Measurements from ENCODE around the gene ERH.

Gene ERH

GRCh38 chr14:69342928-69343525 is 55.1 kb downstream of the ERH start:
- TF ChIP-seq, protein P1, sequence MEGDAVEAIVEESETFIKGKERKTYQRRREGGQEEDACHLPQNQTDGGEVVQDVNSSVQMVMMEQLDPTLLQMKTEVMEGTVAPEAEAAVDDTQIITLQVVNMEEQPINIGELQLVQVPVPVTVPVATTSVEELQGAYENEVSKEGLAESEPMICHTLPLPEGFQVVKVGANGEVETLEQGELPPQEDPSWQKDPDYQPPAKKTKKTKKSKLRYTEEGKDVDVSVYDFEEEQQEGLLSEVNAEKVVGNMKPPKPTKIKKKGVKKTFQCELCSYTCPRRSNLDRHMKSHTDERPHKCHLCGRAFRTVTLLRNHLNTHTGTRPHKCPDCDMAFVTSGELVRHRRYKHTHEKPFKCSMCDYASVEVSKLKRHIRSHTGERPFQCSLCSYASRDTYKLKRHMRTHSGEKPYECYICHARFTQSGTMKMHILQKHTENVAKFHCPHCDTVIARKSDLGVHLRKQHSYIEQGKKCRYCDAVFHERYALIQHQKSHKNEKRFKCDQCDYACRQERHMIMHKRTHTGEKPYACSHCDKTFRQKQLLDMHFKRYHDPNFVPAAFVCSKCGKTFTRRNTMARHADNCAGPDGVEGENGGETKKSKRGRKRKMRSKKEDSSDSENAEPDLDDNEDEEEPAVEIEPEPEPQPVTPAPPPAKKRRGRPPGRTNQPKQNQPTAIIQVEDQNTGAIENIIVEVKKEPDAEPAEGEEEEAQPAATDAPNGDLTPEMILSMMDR (IDR thresholded peaks at IDR 0.05; ENCODE audit: extremely low read depth, missing control alignments), result no peak
- no peak for DNase-seq (ENCODE audit: low spot score)

DNA sequence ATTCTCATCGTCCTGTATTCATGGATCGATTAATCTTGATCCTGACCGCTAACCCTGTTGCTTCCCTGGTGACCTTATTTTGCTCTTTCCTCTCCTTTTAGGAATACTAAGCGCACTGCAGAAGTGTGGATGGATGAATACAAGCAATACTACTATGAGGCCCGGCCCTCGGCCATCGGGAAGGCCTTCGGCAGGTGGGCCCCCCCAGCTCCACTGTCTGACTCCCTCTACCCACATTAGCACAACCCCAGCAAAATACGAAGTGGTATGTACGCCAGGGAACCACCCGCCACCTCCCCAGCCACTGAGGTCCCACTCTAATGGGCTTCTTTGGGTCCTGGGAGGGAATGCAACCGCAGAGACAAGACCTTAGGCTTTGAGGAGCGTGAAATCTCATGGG is 58.7 kb downstream of the ERH start:
- no peak for DNase-seq (ENCODE audit: low spot score)
- TF ChIP-seq, protein P1 (IDR thresholded peaks at IDR 0.05; ENCODE audit: extremely low read depth, missing control alignments), result no peak

DNA sequence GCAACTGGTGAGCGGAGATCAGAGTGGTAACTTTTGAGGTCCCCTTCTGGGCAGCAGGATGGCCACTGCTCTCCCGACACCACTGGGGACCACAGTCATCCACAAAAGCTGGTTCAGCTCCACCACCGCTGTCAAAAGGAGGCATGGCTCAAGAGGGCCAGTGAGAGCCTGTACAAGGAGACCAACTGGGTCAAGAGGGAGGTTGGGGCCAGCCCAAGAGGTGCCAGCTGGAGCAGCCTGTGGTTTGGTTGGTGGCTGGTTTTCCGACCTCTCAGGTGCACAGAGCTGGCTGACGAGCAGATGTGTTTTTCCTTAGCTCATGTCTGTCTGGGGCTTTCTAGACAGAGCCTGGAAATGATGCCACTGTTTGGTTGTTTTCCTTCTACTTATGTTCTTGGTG is 60.1 kb downstream of the ERH start:
- TF ChIP-seq, protein P1 (IDR thresholded peaks at IDR 0.05; ENCODE audit: extremely low read depth, missing control alignments), result no peak
- DNase-seq (ENCODE audit: low spot score), result no peak

- no peak for DNase-seq (ENCODE audit: low spot score)
- TF ChIP-seq, protein P1 (IDR thresholded peaks at IDR 0.05; ENCODE audit: extremely low read depth, missing control alignments), result no peak
These were observed 62.7 kb downstream of the ERH start for GRCh38 chr14:69335371-69335771.

DNA sequence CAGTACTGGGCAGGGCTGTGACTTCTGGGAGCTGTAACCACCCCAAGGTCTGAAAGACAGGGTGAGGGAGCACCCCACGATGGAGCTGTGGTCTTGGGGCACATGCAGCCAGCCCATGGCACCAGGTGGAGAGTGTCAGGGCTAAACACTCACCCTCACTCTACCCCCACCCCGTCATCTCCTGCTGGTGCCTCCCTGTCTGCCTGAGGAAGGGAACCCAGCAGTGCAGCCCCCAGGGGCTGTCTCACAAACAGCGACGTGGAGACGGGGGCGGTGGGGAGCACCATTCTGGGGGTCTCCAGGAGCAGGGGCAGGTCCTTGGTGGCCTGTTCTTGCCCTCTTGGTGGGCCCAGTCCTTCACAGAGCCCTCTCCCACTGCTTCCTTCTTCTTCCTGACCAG is 63.5 kb downstream of the ERH start:
- TF ChIP-seq, protein P1 (IDR thresholded peaks at IDR 0.05; ENCODE audit: extremely low read depth, missing control alignments), result no peak
- no peak for DNase-seq (ENCODE audit: low spot score)

DNA sequence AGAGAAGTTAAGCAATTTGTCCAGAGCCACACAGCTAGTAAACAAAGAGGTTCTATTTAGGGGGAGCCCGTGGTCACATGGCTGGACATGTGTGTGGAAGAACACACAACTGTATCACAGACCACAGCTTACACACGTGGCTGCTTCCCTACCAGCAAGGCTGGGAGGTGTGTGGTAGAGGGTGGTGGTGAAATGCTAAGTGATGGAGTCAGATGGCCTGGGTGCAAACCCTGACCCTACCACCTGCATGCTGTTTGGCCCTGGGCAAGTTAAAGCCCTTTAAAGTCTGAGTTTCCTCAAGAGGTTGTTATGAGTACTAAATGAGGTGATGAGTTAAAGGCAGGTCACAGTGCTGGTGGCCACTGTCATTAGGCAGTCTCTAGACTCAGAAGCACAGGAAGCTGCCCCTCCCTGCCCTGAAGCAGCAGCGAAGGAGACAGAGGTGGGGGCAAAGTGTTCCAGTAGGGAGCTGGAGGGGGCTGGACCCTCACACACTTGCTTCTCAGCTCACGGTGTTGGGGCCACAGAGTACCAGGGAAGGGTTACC is 64.2 kb downstream of the ERH start:
- no peak for DNase-seq (ENCODE audit: low spot score)
- TF ChIP-seq, protein P1 (IDR thresholded peaks at IDR 0.05; ENCODE audit: extremely low read depth, missing control alignments), result no peak

- TF ChIP-seq, protein P1 (IDR thresholded peaks at IDR 0.05; ENCODE audit: extremely low read depth, missing control alignments), result no peak
- no peak for DNase-seq (ENCODE audit: low spot score)
These were observed 65.2 kb downstream of the ERH start for GRCh38 chr14:69332782-69333395.
